IPS-20b (cell line): ENCODE data around the gene TMEM151B.

Experiments
- H3K27ac ChIP-seq: one replicate; pipeline ENCODE4 v1.5.1; 2013; ENCODE audit warnings: low read length
- H3K27me3 ChIP-seq: 2 replicates; pipeline ENCODE4 v1.6.1; 2013; ENCODE audit warnings: mild to moderate bottlenecking, low read length, inconsistent platforms; ENCODE audit not compliant: insufficient read depth
- H3K36me3 ChIP-seq: 2 replicates; pipeline ENCODE4 v1.6.1; 2013; ENCODE audit warnings: low read depth, mild to moderate bottlenecking, inconsistent platforms, low read length, moderate library complexity; ENCODE audit not compliant: insufficient read depth
- H3K4me1 ChIP-seq: 2 replicates; pipeline ENCODE4 v1.6.1; 2013; ENCODE audit warnings: mild to moderate bottlenecking, control low read depth, inconsistent platforms, low read length, moderate library complexity; ENCODE audit not compliant: insufficient read depth
- H3K4me3 ChIP-seq: 2 replicates; pipeline ENCODE4 v1.5.1; 2013; ENCODE audit warnings: mild to moderate bottlenecking, low read length, inconsistent platforms
- H3K9ac ChIP-seq: 2 replicates; pipeline ENCODE4 v1.6.1; 2013; ENCODE audit warnings: low read depth, mild to moderate bottlenecking, inconsistent platforms, low read length, moderate library complexity
- H3K9me3 ChIP-seq: 2 replicates; pipeline ENCODE4 v1.6.1; 2013; ENCODE audit warnings: mild to moderate bottlenecking, low read depth, low read length, inconsistent platforms; ENCODE audit not compliant: insufficient read depth

TMEM151B gene

GRCh38 chr6:44284121-44284520 is 13.9 kb downstream of the TMEM151B start:
- Histone ChIP-seq H3K27me3 (peaks cover 73% of the 10 kb centered on the region), H3K9me3 (no peaks in the 10 kb centered on the region), H3K9ac (no peak overlapping the region), H3K4me3 (no peak overlapping the region), H3K27ac (no peak overlapping the region), H3K4me1 (no peaks in the 10 kb centered on the region), H3K36me3 (no peaks in the 10 kb centered on the region)

DNA sequence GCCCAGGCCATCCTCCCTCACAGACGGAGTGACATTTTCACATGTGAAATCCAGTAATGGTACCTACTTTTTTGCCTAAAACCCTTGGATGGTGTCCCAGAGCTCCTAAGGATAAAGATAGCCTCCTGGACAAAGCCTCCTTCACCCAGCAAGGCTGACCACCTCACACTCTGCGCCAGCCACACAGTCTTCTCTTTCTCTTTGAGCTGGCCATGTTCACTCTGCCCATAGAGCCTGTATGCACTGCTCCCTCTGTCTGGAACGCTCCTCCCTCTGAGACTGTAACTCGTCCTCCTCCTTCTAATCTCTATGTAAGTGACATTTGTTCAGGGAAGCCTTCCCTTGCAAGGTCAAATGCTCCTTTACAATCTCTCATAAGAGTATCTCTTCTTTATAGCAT is 14.6 kb downstream of the TMEM151B start:
- Histone ChIP-seq H3K36me3 (no peaks in the 10 kb centered on the region), H3K9me3 (no peaks in the 10 kb centered on the region), H3K27me3 (peaks cover 71% of the 10 kb centered on the region), H3K9ac (no peak overlapping the region), H3K4me3 (no peak overlapping the region), H3K27ac (no peak overlapping the region), H3K4me1 (no peaks in the 10 kb centered on the region)

DNA sequence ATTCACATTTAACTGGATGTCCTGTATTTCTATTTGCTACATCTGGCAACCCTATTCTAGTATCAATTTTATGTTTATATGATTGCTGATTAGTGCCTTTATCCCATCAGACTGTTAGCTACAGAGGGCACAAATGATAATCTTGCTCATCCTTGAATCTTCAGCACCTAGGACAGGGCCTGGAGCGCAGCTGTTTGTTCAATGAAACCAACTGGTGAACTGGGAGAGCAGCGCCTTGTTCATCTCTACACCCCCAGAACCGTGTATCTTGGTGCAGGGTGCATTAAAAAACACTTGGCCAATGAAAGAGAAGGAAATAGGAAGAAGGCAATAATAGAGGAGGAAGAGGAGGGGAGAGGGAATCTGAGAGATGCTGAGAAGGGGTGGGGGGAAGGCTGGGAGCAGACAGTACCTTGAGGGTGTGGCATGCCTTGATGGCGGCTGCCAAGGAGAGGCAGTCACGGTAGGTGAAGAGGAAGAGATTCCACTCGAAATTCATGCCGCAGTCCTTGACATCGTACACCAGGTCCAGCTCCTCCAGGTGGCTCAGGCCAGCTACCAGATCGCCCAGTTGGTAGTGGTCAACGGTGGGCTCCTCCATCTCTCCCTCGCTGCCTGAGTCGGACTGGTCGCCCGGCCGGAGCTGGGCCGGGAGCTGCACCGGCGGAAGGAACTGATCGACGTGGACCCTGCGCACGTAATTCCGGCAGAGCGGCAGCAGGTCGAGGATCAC is 15.5 kb downstream of the TMEM151B start:
- Histone ChIP-seq H3K27ac (no peak overlapping the region), H3K9me3 (no peaks in the 10 kb centered on the region), H3K4me3 (no peak overlapping the region), H3K36me3 (no peaks in the 10 kb centered on the region), H3K4me1 (no peaks in the 10 kb centered on the region), H3K27me3 (peaks cover 76% of the 10 kb centered on the region), H3K9ac (no peak overlapping the region)

DNA sequence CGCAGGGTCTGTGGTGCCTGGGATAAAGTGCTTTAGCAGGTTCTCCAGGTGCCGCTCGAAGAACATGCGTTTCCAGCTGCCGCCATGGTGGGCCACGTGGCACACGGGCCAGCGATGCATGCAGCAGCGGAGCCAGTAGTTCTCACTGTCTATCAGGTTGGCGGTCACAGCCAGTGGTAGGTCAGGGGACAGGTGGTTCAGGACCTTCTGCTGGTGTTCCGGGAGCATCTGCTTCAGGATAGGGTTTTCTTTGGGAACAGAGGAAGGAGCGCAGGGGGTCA is 16.0 kb downstream of the TMEM151B start:
- no peaks in the 10 kb centered on the region for H3K9me3 ChIP-seq
- no peaks in the 10 kb centered on the region for H3K4me1 ChIP-seq
- no peaks in the 10 kb centered on the region for H3K36me3 ChIP-seq
- no peak overlapping the region for H3K27ac ChIP-seq
- H3K27me3 ChIP-seq = peaks cover 81% of the 10 kb centered on the region
- no peak overlapping the region for H3K9ac ChIP-seq
- H3K4me3 ChIP-seq = no peak overlapping the region

- no peak overlapping the region for H3K4me3 ChIP-seq
- H3K27ac ChIP-seq = no peak overlapping the region
- peaks cover 86% of the 10 kb centered on the region for H3K27me3 ChIP-seq
- H3K9me3 ChIP-seq = no peaks in the 10 kb centered on the region
- no peak overlapping the region for H3K9ac ChIP-seq
- H3K36me3 ChIP-seq = no peaks in the 10 kb centered on the region
- H3K4me1 ChIP-seq = no peaks in the 10 kb centered on the region
These were observed 16.5 kb downstream of the TMEM151B start for GRCh38 chr6:44286747-44287146.

DNA sequence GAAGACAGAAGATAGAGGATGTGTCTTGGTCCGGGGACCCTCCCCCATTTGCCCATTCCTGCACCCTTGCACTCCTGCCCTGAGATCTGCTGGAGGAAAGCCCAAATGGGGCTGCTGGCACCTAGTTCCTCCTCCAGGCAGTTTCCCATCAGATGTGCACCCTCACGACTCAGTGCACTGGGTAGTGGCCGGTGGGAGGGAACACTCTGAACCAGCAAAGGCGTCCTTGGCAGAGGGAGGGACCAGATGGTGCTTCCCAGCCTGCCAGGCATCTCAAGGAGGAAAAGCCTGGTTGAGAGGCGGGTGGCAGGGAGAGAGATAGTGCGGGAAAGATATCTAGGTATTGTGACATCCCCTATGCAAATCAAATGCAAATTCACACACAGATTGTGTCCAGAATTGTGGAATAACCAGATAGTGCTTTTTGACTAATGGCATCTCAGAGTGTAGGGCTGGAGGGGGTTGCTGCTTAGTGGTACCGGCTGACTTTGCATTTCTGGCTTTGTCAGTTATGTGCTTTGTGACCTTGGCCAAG is 19.5 kb downstream of the TMEM151B start:
- H3K27me3 ChIP-seq = peaks cover 74% of the 10 kb centered on the region

GRCh38 chr6:44291841-44292240 is 21.6 kb downstream of the TMEM151B start:
- no peak overlapping the region for H3K27ac ChIP-seq
- no peaks in the 10 kb centered on the region for H3K9me3 ChIP-seq
- H3K4me1 ChIP-seq = no peaks in the 10 kb centered on the region; the same call in 1 of the 2 replicates
- H3K9ac ChIP-seq = no peak overlapping the region
- H3K36me3 ChIP-seq = no peaks in the 10 kb centered on the region
- H3K4me3 ChIP-seq = no peak overlapping the region
- H3K27me3 ChIP-seq = peaks cover 76% of the 10 kb centered on the region

More for the DNA sequence above, 19.5 kb downstream of the TMEM151B start:
- Histone ChIP-seq H3K9ac (no peak overlapping the region), H3K4me3 (no peak overlapping the region), H3K27ac (no peak overlapping the region), H3K4me1 (no peaks in the 10 kb centered on the region), H3K9me3 (no peaks in the 10 kb centered on the region), H3K36me3 (no peaks in the 10 kb centered on the region)

GRCh38 chr6:44292661-44293365 is 22.6 kb downstream of the TMEM151B start:
- H3K9ac ChIP-seq = no peak overlapping the region
- H3K27ac ChIP-seq = no peak overlapping the region
- no peaks in the 10 kb centered on the region; the same call in 1 of the 2 replicates for H3K4me1 ChIP-seq
- H3K27me3 ChIP-seq = peaks cover 75% of the 10 kb centered on the region
- no peaks in the 10 kb centered on the region for H3K9me3 ChIP-seq
- no peak overlapping the region for H3K4me3 ChIP-seq
- H3K36me3 ChIP-seq = no peaks in the 10 kb centered on the region

DNA sequence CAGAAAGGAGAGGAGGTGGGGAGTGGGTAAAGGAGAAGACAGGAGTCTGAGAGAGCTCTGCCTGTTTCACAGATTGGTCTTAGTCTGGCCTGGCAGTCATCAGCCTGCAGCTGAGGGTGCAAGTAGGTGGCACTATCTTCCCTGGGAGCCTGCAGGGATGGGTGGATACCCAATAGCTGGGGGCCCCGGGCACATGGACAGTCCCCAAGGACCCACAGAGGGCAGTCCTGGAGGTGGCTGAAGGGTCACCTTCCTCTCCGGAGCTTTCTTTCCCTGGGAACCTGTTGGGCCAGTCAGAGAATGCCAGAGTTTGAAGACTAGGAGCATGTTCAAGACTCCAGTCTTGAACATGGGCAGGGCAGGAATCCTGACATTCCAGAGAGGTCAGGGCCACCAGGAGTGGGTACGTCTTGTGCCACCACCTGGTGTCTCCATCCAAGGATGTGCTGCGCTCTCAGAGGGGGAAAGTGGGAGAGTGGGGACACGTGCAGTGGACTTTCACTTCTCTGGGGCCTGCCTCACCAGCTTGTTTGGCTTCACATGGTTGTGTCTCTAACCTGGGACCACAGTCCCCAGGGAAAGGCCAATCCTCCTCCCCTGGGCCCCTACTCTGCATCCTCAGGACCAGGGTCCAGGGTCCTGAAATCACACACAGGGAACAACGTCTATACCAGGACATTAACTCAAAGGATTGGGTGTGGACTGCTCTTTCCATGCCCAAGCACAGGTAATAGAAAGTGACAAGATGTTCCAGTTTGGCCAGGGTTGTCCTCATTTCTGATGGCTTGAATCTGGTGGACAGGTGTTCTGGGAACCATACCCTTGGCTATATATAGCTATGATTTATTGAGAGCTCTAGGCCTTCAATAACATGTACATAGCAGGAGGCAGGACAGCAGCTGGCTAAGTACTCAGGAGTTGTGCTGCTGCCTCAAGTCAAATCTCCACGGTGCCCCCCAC is 24.9 kb downstream of the TMEM151B start:
- H3K4me3 ChIP-seq = no peak overlapping the region
- H3K9me3 ChIP-seq = no peaks in the 10 kb centered on the region
- H3K27ac ChIP-seq = no peak overlapping the region
- peaks cover 69% of the 10 kb centered on the region for H3K27me3 ChIP-seq
- H3K36me3 ChIP-seq = peaks cover 1% of the 10 kb centered on the region
- no peak overlapping the region for H3K9ac ChIP-seq
- no peaks in the 10 kb centered on the region; the same call in 1 of the 2 replicates for H3K4me1 ChIP-seq

DNA sequence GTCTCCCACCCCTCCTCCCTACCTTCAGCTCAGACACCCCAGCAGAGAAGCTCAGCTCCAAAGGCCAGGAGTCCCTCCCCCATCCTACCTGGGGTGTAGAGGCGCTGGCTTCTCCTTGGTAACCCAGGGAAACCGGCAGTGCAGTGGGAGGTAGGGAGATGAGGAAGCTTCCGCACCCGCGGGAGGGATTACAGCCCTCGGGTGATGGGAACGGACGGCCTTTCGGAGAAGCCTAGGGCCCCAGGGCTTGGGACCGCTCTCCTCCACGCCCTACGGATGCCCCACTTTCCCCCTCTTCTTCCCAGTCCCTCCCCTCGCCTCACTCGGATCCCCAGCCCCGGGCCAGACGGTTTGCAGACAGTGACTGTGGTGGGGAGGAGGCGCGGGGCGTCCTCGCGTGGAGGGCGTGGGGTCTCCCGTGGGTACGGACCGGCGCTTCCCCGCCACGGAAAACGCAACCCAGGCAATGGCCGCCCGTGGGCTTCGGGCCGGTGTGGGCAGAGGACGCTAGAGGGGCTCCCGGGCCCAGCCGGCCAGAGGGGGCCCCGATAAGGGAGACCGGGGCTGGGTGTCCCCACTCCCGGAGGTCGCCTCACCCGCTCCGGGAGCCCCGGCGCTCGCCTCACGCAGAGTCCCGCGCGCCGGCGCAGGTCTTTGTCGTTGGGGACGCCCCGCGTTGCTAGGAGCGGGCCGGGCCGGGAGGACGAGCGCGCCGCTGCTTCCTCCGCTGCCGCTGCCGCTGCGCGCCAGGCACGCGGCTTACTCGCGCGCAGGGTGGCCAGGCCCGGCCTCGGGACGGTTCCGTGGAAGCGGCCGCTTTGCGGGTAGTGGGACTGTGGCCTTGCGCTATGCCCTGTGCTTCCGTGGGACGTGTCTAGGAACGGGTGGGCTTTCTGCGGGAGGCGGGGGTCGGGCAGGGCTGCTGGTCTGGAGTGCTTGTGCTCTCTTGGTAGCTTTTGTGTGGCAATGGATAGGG is 27.1 kb downstream of the TMEM151B start:
- Histone ChIP-seq H3K27ac (no peak overlapping the region), H3K9ac (peak overlapping the region; percentile 65; the same call in 1 of the 2 replicates), H3K27me3 (peaks cover 48% of the 10 kb centered on the region), H3K4me3 (peak overlapping the region; percentile 79), H3K36me3 (peaks cover 24% of the 10 kb centered on the region), H3K4me1 (no peaks in the 10 kb centered on the region; the same call in 1 of the 2 replicates), H3K9me3 (no peaks in the 10 kb centered on the region)
